ENCODE data around the gene CNGA4. TPM values are rescaled to one million over a fixed set of nuclear protein-coding genes. Genes with fewer than 3 reads are reported as not detected.

Gene CNGA4
- total RNA-seq, 4 donors from 2014 or later, result 0.26 to 0.90 (median 0.30) TPM; not detected in 1

DNA sequence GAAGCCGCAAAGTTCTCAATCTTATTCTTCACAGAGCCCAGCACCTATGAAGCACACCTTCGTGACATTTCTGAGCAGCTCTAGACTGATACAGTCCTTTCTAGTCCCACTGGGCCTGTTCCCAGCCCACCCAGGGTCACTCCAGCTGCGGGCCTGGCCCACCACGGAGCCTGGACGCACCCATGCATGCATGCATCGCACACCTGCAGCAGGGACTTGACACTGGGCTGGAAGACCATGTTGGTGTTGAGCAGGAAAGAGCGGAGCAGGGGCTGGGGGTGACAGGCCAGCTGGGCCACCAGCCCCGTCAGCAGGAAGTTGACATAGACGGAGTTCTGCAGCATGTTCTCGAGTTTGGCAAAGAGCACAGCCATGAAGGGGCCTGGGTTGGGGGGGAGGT lies 24.4 kb upstream of the CNGA4 start:
- intact Hi-C loops (cut with DNase I; ENCODE audit: low total_unique reads), result no loop called here
- Histone ChIP-seq H3K4me3 (no peak overlapping the region), H3K4me1 (no peaks in the 10 kb centered on the region), H3K27ac (no peak overlapping the region), H3K27me3 (no peaks in the 10 kb centered on the region), H3K36me3 (no peaks in the 10 kb centered on the region), H3K9me3 (no peaks in the 10 kb centered on the region)
- TF ChIP-seq, protein P1, sequence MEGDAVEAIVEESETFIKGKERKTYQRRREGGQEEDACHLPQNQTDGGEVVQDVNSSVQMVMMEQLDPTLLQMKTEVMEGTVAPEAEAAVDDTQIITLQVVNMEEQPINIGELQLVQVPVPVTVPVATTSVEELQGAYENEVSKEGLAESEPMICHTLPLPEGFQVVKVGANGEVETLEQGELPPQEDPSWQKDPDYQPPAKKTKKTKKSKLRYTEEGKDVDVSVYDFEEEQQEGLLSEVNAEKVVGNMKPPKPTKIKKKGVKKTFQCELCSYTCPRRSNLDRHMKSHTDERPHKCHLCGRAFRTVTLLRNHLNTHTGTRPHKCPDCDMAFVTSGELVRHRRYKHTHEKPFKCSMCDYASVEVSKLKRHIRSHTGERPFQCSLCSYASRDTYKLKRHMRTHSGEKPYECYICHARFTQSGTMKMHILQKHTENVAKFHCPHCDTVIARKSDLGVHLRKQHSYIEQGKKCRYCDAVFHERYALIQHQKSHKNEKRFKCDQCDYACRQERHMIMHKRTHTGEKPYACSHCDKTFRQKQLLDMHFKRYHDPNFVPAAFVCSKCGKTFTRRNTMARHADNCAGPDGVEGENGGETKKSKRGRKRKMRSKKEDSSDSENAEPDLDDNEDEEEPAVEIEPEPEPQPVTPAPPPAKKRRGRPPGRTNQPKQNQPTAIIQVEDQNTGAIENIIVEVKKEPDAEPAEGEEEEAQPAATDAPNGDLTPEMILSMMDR (IDR thresholded peaks at IDR 0.05), result no peak
- TF ChIP-seq POLR2A (IDR thresholded peaks at IDR 0.05), result no peak
- DNase-seq, result no peak

DNA sequence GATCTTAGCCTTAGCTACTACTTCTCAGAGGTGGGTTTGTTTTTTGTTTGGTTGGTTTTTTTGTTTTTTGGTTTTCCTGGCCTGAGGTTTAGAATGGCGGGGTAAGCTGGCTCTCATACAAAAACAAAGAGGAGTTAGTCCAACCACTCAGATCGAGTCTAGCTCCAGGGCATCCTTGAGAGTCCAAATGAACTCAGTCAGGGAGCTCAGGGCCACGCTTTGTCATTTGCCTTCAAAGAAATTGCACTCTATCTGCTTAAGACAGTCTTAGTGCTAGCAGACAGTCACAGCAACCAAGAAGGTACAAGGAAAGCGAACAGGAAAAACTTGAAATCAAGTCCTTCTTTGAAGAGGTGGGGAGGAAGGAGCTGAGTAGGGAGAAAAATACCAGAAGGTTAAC lies 22.4 kb upstream of the CNGA4 start:
- Histone ChIP-seq H3K27ac (no peak overlapping the region), H3K36me3 (no peaks in the 10 kb centered on the region), H3K4me3 (no peak overlapping the region), H3K4me1 (no peaks in the 10 kb centered on the region), H3K27me3 (no peaks in the 10 kb centered on the region), H3K9me3 (no peaks in the 10 kb centered on the region)
- intact Hi-C loops (cut with DNase I; ENCODE audit: low total_unique reads), result no loop called here
- TF ChIP-seq, protein P1 (IDR thresholded peaks at IDR 0.05), result no peak
- TF ChIP-seq POLR2A (IDR thresholded peaks at IDR 0.05), result no peak
- no peak for DNase-seq

GRCh38 chr11:6217722-6218121 lies 21.2 kb upstream of the CNGA4 start:
- no peaks in the 10 kb centered on the region for H3K9me3 ChIP-seq
- H3K27me3 ChIP-seq, result no peaks in the 10 kb centered on the region
- no peak overlapping the region for H3K4me3 ChIP-seq
- no peaks in the 10 kb centered on the region for H3K4me1 ChIP-seq
- DNase-seq, result no peak
- intact Hi-C loops (cut with DNase I; ENCODE audit: low total_unique reads), result no loop called here
- H3K36me3 ChIP-seq, result no peaks in the 10 kb centered on the region
- TF ChIP-seq POLR2A (IDR thresholded peaks at IDR 0.05), result no peak
- TF ChIP-seq, protein P1 (IDR thresholded peaks at IDR 0.05), result no peak
- H3K27ac ChIP-seq, result no peak overlapping the region

DNA sequence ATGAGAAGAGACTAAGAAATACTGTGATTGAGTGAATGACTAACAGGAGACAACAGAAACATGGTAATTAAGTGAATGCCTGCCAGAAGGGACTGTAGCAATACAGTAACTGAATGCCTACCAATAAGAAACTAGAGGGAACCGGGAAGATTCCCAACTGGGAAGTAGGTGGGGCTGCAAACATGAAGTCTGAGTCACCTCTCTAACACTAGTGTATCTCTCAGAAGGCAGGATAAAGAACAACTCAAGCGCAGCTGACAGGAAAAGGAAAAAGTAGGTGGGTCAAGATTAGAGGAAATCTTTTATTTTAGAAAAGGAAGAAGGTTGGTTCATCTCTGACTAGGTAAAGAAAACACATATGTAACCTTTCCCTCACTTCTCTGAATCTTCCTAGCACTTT lies 19.5 kb upstream of the CNGA4 start:
- intact Hi-C loops (cut with DNase I; ENCODE audit: low total_unique reads), result no loop called here
- TF ChIP-seq POLR2A (IDR thresholded peaks at IDR 0.05), result no peak
- TF ChIP-seq, protein P1 (IDR thresholded peaks at IDR 0.05), result no peak
- no peaks in the 10 kb centered on the region for H3K36me3 ChIP-seq
- no peaks in the 10 kb centered on the region for H3K4me1 ChIP-seq
- no peaks in the 10 kb centered on the region for H3K27me3 ChIP-seq
- H3K4me3 ChIP-seq, result no peak overlapping the region
- H3K9me3 ChIP-seq, result no peaks in the 10 kb centered on the region
- DNase-seq, result no peak
- H3K27ac ChIP-seq, result no peak overlapping the region

DNA sequence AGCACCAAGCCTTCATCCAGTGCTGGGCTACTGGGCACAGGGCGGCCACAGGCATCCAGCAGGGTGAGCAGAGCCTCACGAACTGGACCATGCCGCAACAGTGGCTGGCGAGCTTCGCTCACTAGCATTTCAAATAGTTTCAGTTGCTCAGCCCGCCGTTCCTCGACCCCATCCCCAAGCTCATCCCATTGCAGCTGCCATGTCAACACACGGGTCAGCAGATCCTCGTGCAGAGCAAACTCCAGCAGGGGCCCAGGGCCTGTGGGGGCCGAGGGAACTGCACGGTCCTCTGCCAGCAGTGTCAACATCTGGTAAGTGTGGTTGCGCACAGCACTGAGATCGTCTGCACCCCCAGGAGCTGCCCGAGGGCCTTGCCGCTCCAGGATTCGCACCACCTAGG lies 15.0 kb upstream of the CNGA4 start:
- intact Hi-C loops (cut with DNase I; ENCODE audit: low total_unique reads), result no loop called here
- TF ChIP-seq, protein P1 (IDR thresholded peaks at IDR 0.05), result no peak
- TF ChIP-seq POLR2A (IDR thresholded peaks at IDR 0.05), result no peak

More for the DNA sequence above, 15.0 kb upstream of the CNGA4 start:
- Histone ChIP-seq H3K4me1 (no peaks in the 10 kb centered on the region), H3K4me3 (no peak overlapping the region), H3K27me3 (no peaks in the 10 kb centered on the region), H3K36me3 (no peaks in the 10 kb centered on the region), H3K9me3 (no peaks in the 10 kb centered on the region), H3K27ac (no peak overlapping the region)
- no peak for DNase-seq

All from uterus (tissue), 4 donors.